LoVo (cell line): ENCODE results near the gene ZNF480.
A peak's percentile ranks its signal among the peaks of the same experiment; 100 is the strongest.
"Not testable (repeated sequence)": the region's sequence is repeated elsewhere in the genome, so short reads cannot be mapped to it uniquely, and the experiment has no call there.

Experiments used
- DNase-seq: peaks from one replicate; pipeline ENCODE4 v3.0.0-alpha.2; 2016; ENCODE audit warnings: low spot score

ZNF480 gene

DNA sequence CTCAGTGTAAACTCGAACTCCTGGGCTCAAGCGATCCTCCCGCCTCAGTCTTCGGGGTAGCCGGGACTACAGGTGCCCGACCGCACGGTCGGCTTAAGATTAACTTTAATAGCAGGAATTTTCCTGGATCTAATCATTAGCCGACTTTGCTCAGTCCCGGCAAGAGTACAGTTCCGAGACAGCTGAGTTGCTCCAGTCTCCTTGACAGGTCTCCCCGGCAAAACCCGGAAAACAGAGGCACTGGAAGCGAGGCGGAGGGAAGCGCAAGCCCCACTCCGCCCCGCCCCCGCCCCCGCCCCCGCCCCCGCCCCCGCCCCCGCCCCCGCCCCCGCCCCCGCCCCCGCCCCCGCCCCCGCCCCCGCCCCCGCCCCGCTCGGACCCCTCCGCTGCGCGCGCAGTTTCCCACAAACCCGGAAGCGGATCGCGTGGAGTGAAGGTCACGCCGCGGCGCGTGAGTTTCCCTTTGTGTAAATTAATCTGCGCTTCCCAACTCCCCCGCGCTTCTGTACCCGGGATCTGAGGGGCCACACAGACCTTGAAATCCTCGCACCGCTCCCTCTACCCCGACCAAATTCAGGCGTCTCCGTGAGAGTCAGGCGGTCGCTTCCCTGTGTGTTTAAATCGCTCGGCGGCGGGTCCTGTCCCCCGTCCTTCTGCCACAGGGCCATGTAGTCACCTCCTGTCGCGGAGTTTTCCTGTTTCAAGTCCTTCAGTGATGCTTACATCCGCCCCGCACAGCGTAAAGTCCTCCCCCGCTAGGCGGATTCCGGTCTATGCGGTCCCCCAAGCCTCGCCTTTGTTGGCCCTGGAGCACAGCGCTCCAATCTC, at the start of gene ZNF480:
ZNF480 (plus strand) TSS at position 397 of the 828 bp plus-strand sequence. CDS start 3,244 bp downstream, outside the sequence.
- peak; percentile 72 for DNase-seq

DNA sequence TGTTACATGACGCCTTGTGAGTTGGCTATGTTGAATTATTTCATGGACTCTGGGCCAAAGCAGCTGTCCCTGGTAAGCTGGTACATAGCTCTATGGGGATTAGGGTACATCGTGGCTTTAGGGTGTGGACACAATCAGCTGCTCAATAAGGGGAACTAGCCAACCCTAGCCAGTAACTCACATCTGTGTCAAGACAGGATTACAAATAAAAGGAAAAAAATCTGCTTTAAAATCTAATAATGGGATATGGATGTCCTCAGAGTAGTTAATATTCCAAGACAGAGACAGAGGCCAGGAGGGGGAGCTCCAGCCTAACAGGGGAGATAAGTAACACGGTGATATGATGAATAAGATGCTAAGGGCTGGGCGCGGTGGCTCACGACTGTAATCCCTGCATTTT, 48.7 kb upstream of the ZNF480 start:
- DNase-seq = peak; percentile 39

DNA sequence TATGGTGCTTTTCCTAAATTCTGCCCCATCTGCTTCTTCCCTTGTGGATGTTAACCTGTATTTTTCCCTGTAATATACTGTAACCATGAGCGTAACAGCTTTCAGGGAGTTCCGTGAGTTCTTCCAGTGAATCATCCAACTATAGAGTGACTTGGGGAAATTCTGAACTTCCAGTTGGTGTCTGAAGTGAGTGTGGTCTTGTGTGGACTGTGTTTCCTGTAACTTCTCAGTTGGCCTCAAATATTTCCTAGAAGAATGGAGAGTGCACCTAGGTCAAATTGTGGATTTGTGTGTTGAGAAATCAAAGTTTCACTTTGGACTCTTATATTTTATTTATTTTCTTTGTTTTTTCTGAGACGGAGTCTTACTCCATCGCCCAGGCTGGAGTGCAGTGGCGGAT, 38.5 kb upstream of the ZNF480 start:
- no peak for DNase-seq

GRCh38 chr19:52265556-52265955, 31.4 kb upstream of the ZNF480 start:
- not testable (repeated sequence) for DNase-seq

DNA sequence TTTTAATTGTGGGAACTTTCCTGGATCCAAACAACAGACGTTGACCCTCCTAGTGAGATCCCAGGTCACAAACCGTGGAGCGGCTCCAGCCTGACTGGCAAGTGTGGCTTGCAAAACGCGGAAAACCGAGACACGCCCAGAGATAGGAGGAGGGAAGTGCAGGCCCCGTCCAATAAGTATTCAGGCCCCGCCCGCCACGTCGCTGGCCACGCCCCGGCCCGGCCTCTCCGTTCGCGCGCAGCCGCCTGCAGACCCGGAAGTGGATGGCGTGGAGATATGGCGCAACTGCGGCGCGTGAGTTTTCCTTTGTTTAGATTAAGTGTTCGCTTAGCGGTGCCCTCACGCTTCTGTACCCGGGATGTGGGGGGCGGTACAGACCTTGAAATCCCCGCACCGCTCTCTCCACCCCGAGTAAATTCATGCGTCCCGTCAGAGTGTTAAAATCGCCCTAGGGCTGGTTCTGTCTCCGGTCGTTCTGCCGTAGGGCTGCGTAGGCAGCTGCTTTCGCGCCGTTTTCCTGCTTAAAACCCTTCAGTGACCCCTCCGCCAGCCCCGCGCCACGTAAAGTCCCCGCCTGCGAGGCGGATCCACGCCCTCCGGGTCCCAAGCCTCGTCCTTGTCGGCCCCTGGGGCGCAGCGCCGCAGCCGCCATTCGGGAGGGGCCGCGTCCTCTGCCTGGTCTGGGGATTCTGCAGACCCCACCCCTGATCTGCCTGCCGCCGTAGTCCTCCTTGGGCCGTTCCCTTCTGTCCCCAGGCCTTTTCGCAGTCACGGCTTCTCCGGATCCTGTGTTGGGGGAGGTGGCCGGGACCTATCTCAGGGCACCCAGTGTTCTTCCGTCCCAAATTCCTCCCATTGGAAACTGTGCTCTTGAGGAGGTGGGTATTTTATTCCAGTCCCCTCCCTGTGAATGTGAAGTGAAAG, 27.4 kb upstream of the ZNF480 start, which contains the start of gene ZNF766:
ZNF766 (plus strand) TSS at position 250 of the 924 bp plus-strand sequence; CDS start at position 277, 27 bp downstream.
- DNase-seq = peak; percentile 94

- no peak for DNase-seq
Measured at GRCh38 chr19:52270266-52270885, 26.6 kb upstream of the ZNF480 start.

DNA sequence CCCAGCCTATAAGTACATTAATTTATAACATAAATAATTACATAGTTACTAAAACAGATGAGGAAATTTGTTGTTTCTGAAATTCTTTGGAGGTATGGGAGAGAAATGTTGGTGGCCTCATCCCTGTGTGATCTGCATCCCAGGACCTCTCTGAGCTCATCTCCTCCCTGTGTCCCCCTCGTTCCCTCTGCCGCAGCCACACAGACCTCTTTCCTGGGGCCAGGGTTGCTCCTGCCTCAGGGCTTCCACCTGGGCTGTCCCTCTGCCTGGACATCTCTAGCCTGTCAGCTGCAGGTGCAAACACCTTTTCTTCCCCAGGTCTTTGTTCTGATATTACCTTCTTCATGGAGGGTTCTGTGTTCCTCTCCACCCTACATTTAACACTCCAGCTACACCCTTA, 23.7 kb upstream of the ZNF480 start:
- no peak for DNase-seq

GRCh38 chr19:52274191-52274590, 22.8 kb upstream of the ZNF480 start:
- DNase-seq = no peak

- no peak for DNase-seq
Measured at GRCh38 chr19:52275988-52276387, 21.0 kb upstream of the ZNF480 start.

- DNase-seq = no peak
Measured at GRCh38 chr19:52277471-52277870, 19.5 kb upstream of the ZNF480 start.

- DNase-seq = no peak
Measured at GRCh38 chr19:52286256-52286655, 10.7 kb upstream of the ZNF480 start.

DNA sequence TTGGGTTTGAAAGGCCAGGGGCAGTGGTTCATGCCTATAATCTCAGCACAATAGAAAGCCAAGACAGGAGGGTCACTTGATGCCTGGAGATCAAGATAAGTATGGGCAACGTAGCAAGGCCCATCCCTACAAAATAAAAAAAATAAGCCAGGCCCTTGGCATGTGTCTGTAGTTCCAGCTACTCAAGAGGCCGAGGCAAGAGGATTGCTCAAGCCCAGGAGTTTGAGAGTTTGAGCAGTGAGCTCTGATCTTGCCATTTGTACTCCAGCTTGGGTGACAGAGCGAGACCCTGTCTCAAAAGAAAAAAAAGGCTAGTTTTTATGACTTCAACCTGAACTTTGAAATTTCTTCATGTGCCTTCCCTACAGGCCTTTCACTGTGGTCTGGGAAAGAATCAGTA, 5.2 kb upstream of the ZNF480 start:
- DNase-seq = no peak

GRCh38 chr19:52292946-52293345, 4.0 kb upstream of the ZNF480 start:
- DNase-seq = not testable (repeated sequence)

DNA sequence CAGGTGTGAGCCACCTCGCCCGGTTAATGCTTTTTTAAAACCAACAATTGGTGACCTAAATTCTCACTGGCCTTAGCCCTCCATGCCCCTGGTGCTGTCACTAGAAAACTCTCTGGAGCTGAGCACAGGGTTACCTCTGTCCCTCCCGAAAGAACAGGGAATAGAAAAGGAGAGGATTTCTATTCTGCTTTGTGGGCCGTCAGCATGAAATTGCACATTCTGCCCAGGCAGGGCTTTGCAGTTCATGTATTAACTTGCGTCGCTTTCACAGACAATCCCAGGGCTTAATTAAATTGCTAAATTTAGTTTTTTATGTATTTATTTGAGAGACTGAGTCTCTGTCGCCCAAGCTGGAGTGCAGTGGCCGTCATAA, 583 bp upstream of the ZNF480 start:
- peak; percentile 2 for DNase-seq

DNA sequence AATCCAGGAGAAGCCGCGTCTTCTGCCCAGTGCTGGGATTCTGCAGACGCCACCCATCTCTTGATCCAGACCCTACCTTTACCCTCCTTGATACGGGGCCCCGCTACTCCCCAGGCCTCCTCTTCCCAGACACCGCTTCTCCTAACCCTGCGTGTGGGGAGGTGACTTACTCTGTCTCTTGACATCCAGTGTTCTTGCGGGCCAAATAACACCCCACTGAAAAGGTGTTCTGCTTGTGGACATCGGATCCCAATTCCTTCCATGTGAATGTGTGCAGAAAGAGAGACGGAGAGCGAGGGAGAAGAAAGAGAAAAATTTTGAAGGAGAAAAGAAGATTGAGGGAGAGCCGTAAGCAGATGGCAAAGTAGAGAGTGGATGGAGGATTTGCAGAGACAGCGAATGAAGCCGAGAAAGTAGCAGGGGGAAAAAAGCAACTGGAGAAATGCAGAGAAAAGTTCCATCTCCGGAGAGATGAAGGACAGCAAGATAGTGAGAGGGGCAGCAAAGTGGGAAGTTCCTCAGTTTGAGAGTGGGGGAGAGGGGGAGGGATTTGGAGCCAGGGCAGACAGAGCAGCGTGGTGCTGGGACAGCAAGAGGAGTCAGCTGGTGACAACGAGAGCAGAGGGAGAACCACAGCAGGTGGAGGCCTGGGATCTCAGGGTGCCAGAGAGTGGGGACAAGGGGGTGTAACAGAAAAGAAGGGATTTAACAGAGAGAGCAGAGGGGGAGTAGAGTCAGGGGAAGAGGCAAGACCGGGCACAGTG, 814 bp downstream of the ZNF480 start:
- no peak for DNase-seq

GRCh38 chr19:52307275-52307674, 10.3 kb downstream of the ZNF480 start:
- DNase-seq = no peak

- no peak for DNase-seq
Measured at GRCh38 chr19:52322429-52322828, 25.5 kb downstream of the ZNF480 start.

GRCh38 chr19:52331757-52332156, 34.8 kb downstream of the ZNF480 start:
- DNase-seq = no peak

- no peak for DNase-seq
Measured at GRCh38 chr19:52335768-52336116, 38.8 kb downstream of the ZNF480 start.

DNA sequence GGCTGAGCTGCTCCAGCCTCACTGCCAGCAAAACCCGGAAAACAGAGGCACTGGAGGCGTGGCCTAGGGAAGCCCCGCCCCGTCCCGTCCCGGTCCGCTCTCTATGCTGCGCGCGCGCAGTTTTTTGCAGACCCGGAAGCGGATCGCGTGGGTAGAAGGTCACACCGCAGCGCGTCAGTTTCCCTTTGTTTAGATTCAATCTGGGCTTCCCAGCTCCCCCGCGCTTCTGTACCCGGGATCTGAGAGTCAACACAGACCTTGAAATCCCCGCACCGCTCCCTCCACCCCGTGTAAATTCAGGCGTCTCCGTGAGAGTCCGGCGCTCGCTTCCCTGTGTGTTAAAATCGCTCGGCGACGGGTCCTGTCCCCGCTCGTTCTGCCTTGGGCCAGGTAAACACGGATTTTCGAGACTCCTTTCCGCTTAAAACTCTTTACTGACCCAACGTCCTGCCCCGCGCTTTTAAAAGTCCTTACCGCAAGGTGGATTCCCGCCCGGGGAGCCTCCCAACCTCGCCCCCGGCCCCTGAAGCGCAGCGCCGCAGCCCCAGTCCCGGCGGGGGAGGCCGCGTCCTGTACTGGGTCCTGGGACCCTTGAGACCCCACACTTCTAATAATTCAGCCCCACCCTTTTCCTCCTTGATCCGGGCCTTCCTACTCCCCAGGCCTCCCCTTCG, 39.3 kb downstream of the ZNF480 start, which contains the start of gene ZNF610:
ZNF610 (plus strand) TSS at position 127 of the 674 bp plus-strand sequence. CDS start 12,930 bp downstream, outside the sequence.
- peak; percentile 16 for DNase-seq
